ENCODE measurements around the gene PACS1.

DNA sequence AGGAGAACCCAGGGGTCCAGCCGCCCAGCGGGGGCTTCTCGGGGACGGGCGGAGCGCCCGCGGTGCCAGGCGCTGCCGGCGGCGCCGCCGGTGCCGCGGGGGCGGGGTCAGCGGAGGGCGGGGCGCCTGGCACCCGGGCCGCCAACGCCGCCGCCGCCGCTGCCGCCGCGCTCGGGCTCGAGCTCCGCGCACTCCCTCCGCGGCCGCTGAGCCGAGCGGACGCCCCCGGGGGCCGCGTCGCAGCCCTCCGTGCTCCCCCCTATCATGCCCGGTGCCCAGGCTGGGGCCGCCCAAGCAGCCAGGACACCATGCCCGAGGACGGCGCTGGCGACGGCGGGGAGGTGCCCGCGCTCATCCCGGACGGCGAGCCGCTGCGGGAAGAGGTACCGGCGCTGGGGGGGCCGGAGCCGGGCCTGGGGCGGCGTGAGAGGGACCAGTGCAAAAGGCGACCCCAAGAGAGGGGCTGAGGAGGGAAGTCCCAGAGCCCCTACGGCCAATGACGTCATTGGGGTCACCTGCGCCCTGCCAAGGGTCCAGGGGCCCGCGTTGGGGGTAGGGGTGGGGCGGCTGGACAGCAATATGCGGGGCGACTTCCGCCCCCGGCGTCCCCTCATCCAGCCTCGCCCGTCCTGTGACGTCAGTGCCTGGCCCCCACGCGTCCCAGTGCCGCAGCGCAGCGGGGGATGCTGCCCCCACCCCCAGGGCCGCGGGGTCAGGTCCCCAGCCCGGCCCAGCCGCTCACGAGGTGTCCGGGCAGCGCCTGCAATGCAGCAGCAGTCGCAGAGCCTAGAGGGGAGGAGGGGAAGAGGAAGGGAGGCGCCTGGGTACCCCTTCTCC, 221.9 kb downstream of the PACS1 start, which contains the start of gene TMEM151A:
- no peak for TF ChIP-seq POLR2A (IDR thresholded peaks at IDR 0.05)
- TF ChIP-seq, protein P1, sequence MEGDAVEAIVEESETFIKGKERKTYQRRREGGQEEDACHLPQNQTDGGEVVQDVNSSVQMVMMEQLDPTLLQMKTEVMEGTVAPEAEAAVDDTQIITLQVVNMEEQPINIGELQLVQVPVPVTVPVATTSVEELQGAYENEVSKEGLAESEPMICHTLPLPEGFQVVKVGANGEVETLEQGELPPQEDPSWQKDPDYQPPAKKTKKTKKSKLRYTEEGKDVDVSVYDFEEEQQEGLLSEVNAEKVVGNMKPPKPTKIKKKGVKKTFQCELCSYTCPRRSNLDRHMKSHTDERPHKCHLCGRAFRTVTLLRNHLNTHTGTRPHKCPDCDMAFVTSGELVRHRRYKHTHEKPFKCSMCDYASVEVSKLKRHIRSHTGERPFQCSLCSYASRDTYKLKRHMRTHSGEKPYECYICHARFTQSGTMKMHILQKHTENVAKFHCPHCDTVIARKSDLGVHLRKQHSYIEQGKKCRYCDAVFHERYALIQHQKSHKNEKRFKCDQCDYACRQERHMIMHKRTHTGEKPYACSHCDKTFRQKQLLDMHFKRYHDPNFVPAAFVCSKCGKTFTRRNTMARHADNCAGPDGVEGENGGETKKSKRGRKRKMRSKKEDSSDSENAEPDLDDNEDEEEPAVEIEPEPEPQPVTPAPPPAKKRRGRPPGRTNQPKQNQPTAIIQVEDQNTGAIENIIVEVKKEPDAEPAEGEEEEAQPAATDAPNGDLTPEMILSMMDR (IDR thresholded peaks at IDR 0.05), result no peak

Data from breast epithelium (tissue), 3 donors.